ENCODE results near the gene COL26A1.

- TF ChIP-seq POLR2A (IDR thresholded peaks at IDR 0.05) (no peak), CTCF (IDR thresholded peaks at IDR 0.05) (no peak)
Observed at GRCh38 chr7:101362334-101363195, at the start of gene COL26A1.
